GM12878 (cell line): ENCODE data around the gene CD55.

Source experiments
- ASH2L ChIP-seq: fragments of 300-600, 200-600 bp; sonication (generic); IDR thresholded peaks from 2 replicates; pipeline ENCODE4 v1.6.1; 2017; ENCODE audit warnings: low read depth, mild to moderate bottlenecking, borderline replicate concordance
- CTCF ChIP-seq, 3 experiments: IDR thresholded peaks in 2 of 3; conservative IDR thresholded peaks in 1 of 3; 2 replicates each; pipeline ENCODE4 v1.5.1; 2011; ENCODE audit warnings: low read depth in 3 of 3, low read length in 3 of 3, mild to moderate bottlenecking in 3 of 3, control low read depth in 2 of 3, moderate library complexity in 2 of 3, inconsistent platforms in 1 of 3, mixed read lengths in 1 of 3; ENCODE audit not compliant: control insufficient read depth in 2 of 3, insufficient read depth in 1 of 3; ENCODE audit errors: extremely low read depth in 1 of 3
- EZH2 ChIP-seq: IDR thresholded peaks from 2 replicates; pipeline ENCODE4 v1.6.1; 2012; ENCODE audit warnings: low read depth, mild to moderate bottlenecking, control low read depth, inconsistent platforms, low read length, borderline replicate concordance; ENCODE audit not compliant: control insufficient read depth
- KAT2A ChIP-seq: conservative IDR thresholded peaks from 2 replicates; pipeline ENCODE4 v1.6.1; 2011; ENCODE audit warnings: low read depth, low read length; ENCODE audit not compliant: control insufficient read depth
- NFIC ChIP-seq: IDR thresholded peaks from 2 replicates; pipeline ENCODE4 v1.6.1; 2012; ENCODE audit warnings: low read depth, mild to moderate bottlenecking, inconsistent platforms, low read length, moderate library complexity
- SRF ChIP-seq, 2 experiments: IDR thresholded peaks; 2 replicates each; pipeline ENCODE4 v1.6.1; 2011; ENCODE audit warnings: low read depth in 2 of 2, low read length in 2 of 2, mild to moderate bottlenecking in 1 of 2, moderate library complexity in 1 of 2

GRCh38 chr1:207316141-207316540 is 5.3 kb upstream of the CD55 start:
- no peak for TF ChIP-seq NFIC
- no peak for TF ChIP-seq CTCF (IDR thresholded peaks at IDR 0.05 in 2 of 3, conservative IDR thresholded peaks at IDR 0.05 in 1 of 3; ENCODE audit: control insufficient read depth in 2 of 3, extremely low read depth in 1 of 3, insufficient read depth in 1 of 3, low read depth in 3 of 3, low read length in 3 of 3)
- TF ChIP-seq ASH2L: no peak
- no peak for TF ChIP-seq KAT2A
- TF ChIP-seq SRF (IDR thresholded peaks at IDR 0.05; ENCODE audit: low read depth in 2 of 2, low read length in 2 of 2): no peak
- no peak for TF ChIP-seq EZH2
